MM.1S (cell line): Measurements from ENCODE around the gene PRICKLE1.

Source experiments
- DNase-seq: peaks from one replicate; pipeline ENCODE4 v3.0.0-alpha.2; 2015
- H2AFZ ChIP-seq: fragments of 300-600 bp; sonication (generic); 2 replicates; pipeline ENCODE4 v1.6.0; 2016; ENCODE audit warnings: antibody characterized with exemption, low read length
- H3F3A ChIP-seq: fragments of 300-600 bp; sonication (generic); 2 replicates; pipeline ENCODE4 v1.6.1; 2016; ENCODE audit warnings: mild to moderate bottlenecking, antibody characterized with exemption, low read length, moderate library complexity, mixed read lengths; ENCODE audit not compliant: insufficient read depth
- H3K27ac ChIP-seq: fragments of 300-600 bp; sonication (generic); 2 replicates; pipeline ENCODE4 v1.5.1; 2016; ENCODE audit warnings: mild to moderate bottlenecking, low read length
- H3K27me3 ChIP-seq: fragments of 300-600 bp; sonication (generic); replicated peaks from 2 replicates; pipeline ENCODE4 v1.6.0; 2016; ENCODE audit warnings: low read length; ENCODE audit not compliant: insufficient read depth
- H3K36me3 ChIP-seq: fragments of 300-600 bp; sonication (generic); replicated peaks from 2 replicates; pipeline ENCODE4 v1.6.1; 2016; ENCODE audit warnings: mild to moderate bottlenecking, low read length, mixed read lengths; ENCODE audit not compliant: insufficient read depth
- H3K4me1 ChIP-seq: fragments of 300-600 bp; sonication (generic); 2 replicates; pipeline ENCODE4 v1.6.1; 2016; ENCODE audit warnings: low read length, mixed read lengths
- H3K4me2 ChIP-seq: fragments of 300-600 bp; sonication (generic); 2 replicates; pipeline ENCODE4 v1.6.0; 2016; ENCODE audit warnings: low read depth, low read length
- H3K4me3 ChIP-seq: fragments of 300-600 bp; sonication (generic); 2 replicates; pipeline ENCODE4 v1.5.1; 2016; ENCODE audit warnings: low read length, mixed read lengths
- H3K79me2 ChIP-seq: fragments of 300-600 bp; sonication (generic); 2 replicates; pipeline ENCODE4 v1.6.1; 2016; ENCODE audit warnings: mixed run types, low read length, mixed read lengths
- H3K9ac ChIP-seq: fragments of 300-600 bp; sonication (generic); 2 replicates; pipeline ENCODE4 v1.6.1; 2016; ENCODE audit warnings: low read length, mixed read lengths
- H3K9me2 ChIP-seq: fragments of 300-600 bp; sonication (generic); replicated peaks from 2 replicates; pipeline ENCODE4 v1.6.1; 2016; ENCODE audit warnings: mild to moderate bottlenecking, low read length, mixed read lengths; ENCODE audit not compliant: insufficient read depth
- H3K9me3 ChIP-seq: fragments of 300-600 bp; sonication (generic); replicated peaks from 2 replicates; pipeline ENCODE4 v1.6.1; 2016; ENCODE audit warnings: mild to moderate bottlenecking, low read length, mixed read lengths; ENCODE audit not compliant: insufficient read depth
- H4K20me1 ChIP-seq: fragments of 300-600 bp; sonication (generic); 2 replicates; pipeline ENCODE4 v1.6.1; 2016; ENCODE audit warnings: mild to moderate bottlenecking, low read length, moderate library complexity, mixed read lengths; ENCODE audit not compliant: insufficient read depth
- EZH2 ChIP-seq: fragments of 300-600 bp; sonication (generic); optimal IDR thresholded peaks from 2 replicates; pipeline ENCODE3; 2017; ENCODE audit warnings: low read depth, mild to moderate bottlenecking, antibody characterized with exemption, low read length, mixed read lengths
- EZH2phosphoT487 ChIP-seq: fragments of 300-600 bp; sonication (generic); IDR thresholded peaks from 2 replicates; pipeline ENCODE4 v1.6.1; 2018; ENCODE audit warnings: antibody characterized with exemption, low read length
- TF ChIP-seq, protein P1 (sequence below): fragments of 300-600 bp; sonication (generic); IDR thresholded peaks from 2 replicates; pipeline ENCODE4 v1.5.1; 2016; ENCODE audit warnings: antibody characterized with exemption, low read length, mixed read lengths

The PRICKLE1 gene

DNA sequence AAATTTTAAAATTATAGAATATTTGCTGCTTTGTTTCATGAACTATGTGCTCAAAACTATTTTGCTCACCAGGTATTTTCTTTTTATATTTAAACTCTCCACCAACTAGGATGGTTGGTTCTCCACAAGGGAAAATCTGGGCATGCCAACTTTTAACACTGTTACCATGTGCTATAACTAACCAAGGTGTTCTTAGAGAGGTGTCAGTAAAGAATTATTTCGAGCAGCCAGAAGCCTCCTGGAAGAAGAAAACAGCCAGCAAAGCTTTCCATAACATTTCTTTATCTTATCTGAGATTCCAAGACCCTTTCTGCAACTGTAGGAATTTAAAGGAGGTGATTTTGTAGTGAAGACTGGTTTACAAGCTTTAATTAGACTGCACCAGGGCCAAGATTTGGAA is 97.3 kb downstream of the PRICKLE1 start:
- no peaks in the 10 kb centered on the region for H3K79me2 ChIP-seq
- H3K4me3 ChIP-seq = no peak overlapping the region
- H3K9me2 ChIP-seq = no peaks in the 10 kb centered on the region
- no peak for TF ChIP-seq EZH2
- no peak for TF ChIP-seq EZH2phosphoT487
- TF ChIP-seq, protein P1, sequence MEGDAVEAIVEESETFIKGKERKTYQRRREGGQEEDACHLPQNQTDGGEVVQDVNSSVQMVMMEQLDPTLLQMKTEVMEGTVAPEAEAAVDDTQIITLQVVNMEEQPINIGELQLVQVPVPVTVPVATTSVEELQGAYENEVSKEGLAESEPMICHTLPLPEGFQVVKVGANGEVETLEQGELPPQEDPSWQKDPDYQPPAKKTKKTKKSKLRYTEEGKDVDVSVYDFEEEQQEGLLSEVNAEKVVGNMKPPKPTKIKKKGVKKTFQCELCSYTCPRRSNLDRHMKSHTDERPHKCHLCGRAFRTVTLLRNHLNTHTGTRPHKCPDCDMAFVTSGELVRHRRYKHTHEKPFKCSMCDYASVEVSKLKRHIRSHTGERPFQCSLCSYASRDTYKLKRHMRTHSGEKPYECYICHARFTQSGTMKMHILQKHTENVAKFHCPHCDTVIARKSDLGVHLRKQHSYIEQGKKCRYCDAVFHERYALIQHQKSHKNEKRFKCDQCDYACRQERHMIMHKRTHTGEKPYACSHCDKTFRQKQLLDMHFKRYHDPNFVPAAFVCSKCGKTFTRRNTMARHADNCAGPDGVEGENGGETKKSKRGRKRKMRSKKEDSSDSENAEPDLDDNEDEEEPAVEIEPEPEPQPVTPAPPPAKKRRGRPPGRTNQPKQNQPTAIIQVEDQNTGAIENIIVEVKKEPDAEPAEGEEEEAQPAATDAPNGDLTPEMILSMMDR = no peak
- no peak overlapping the region for H3K9ac ChIP-seq
- H3F3A ChIP-seq = no peaks in the 10 kb centered on the region
- H3K36me3 ChIP-seq = no peaks in the 10 kb centered on the region
- H3K9me3 ChIP-seq = no peaks in the 10 kb centered on the region
- no peak overlapping the region for H3K27ac ChIP-seq
- DNase-seq = no peak
- no peaks in the 10 kb centered on the region for H4K20me1 ChIP-seq
- no peaks in the 10 kb centered on the region for H3K27me3 ChIP-seq
- H2AFZ ChIP-seq = no peak overlapping the region
- no peaks in the 10 kb centered on the region for H3K4me1 ChIP-seq
- H3K4me2 ChIP-seq = no peak overlapping the region

DNA sequence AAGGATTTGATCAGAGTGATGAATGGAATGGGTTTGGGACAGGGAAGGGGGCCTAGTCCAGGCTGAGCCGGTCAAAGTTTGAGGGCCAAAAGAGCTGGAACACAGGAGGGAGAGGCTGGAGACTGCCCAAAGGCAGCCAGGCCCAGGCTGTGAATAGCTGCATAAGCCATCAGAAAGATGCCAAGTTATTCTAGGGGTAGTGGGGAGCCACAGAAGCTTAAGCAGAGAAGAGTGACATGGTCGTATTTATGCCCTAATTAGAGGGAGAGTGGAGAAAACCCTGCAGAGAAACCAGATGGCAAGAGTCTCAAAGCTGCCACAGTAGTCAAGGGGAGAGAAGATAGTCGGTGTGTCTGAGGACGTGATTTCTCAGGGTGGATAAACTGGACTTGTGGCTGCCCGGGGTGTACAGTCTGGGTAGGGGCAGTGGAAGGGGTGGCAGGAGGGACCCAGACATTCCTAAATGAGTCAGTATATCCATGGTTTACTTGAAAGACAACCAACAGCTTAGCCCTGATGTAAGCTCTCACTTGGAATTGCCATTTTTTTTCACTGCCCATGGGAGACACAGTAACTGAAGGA is 99.2 kb downstream of the PRICKLE1 start:
- DNase-seq = no peak
- H3F3A ChIP-seq = no peaks in the 10 kb centered on the region
- no peak overlapping the region for H2AFZ ChIP-seq
- no peaks in the 10 kb centered on the region for H3K9me3 ChIP-seq
- H3K4me1 ChIP-seq = peaks cover under 1% of the 10 kb centered on the region; the same call in 1 of the 2 replicates
- H3K27me3 ChIP-seq = no peaks in the 10 kb centered on the region
- no peaks in the 10 kb centered on the region for H3K9me2 ChIP-seq
- no peaks in the 10 kb centered on the region for H3K79me2 ChIP-seq
- no peak for TF ChIP-seq EZH2phosphoT487
- TF ChIP-seq, protein P1 = no peak
- TF ChIP-seq EZH2 = no peak
- no peak overlapping the region for H3K4me3 ChIP-seq
- H3K9ac ChIP-seq = no peak overlapping the region
- no peak overlapping the region for H3K4me2 ChIP-seq
- H3K36me3 ChIP-seq = no peaks in the 10 kb centered on the region
- H3K27ac ChIP-seq = no peak overlapping the region
- no peaks in the 10 kb centered on the region for H4K20me1 ChIP-seq

DNA sequence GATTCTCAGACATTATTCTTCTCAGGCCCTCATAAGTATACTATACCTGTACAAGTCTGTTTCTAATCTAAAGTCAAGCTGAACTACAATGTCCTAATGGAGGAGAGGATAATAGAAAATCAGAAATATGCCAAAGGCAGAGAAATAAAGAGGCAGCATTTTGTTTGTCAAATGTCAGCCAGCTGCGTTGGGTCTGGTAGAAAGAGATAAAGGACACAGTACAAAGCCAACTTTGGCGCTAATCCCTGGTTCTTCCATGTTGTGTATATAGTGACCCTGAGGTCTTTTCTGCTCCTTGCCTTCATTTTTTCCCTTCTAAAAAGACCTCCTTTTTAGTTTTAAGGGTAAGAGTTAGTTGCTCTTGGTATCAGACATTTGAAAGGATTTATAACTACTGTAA is 103.1 kb downstream of the PRICKLE1 start:
- Histone ChIP-seq H3K27me3 (no peaks in the 10 kb centered on the region), H3K9ac (no peak overlapping the region), H3K4me3 (no peak overlapping the region), H3F3A (peaks cover 6% of the 10 kb centered on the region), H3K9me2 (no peaks in the 10 kb centered on the region), H3K9me3 (no peaks in the 10 kb centered on the region), H4K20me1 (no peaks in the 10 kb centered on the region), H3K79me2 (no peaks in the 10 kb centered on the region), H2AFZ (no peak overlapping the region), H3K36me3 (no peaks in the 10 kb centered on the region), H3K4me1 (peaks cover 9% of the 10 kb centered on the region; the same call in 1 of the 2 replicates), H3K4me2 (no peak overlapping the region), H3K27ac (no peak overlapping the region)
- DNase-seq = no peak
- TF ChIP-seq, protein P1 = no peak
- TF ChIP-seq EZH2 = no peak
- no peak for TF ChIP-seq EZH2phosphoT487
